HEK293 (cell line): ENCODE data around the gene DAO.

ENCODE experiments used
- IKZF3 ChIP-seq: fragments of 450-650 bp; IDR thresholded peaks from 2 replicates; pipeline ENCODE4 v1.5.0; 2018; ENCODE audit warnings: missing biosample characterization, mild to moderate bottlenecking, missing genetic modification characterization, moderate library complexity
- KLF1 ChIP-seq: fragments of 450-650 bp; formaldehyde crosslinking; IDR thresholded peaks from 2 replicates; pipeline ENCODE4 v1.5.1; 2016; ENCODE audit warnings: missing biosample characterization, missing genetic modification characterization
- PRDM10 ChIP-seq: fragments of 450-650 bp; formaldehyde crosslinking; IDR thresholded peaks from 2 replicates; pipeline ENCODE4 v1.5.1; 2016; ENCODE audit warnings: missing biosample characterization, missing genetic modification characterization
- ZBTB26 ChIP-seq: fragments of 450-650 bp; formaldehyde crosslinking; optimal IDR thresholded peaks from 2 replicates; pipeline ENCODE3; 2016; ENCODE audit warnings: missing biosample characterization, mild to moderate bottlenecking, missing genetic modification characterization
- ZBTB6 ChIP-seq: fragments of 450-650 bp; formaldehyde crosslinking; IDR thresholded peaks from 2 replicates; pipeline ENCODE4 v1.5.1; 2017; ENCODE audit warnings: missing biosample characterization, missing genetic modification characterization
- ZBTB8A ChIP-seq: fragments of 450-650 bp; formaldehyde crosslinking; IDR thresholded peaks from 2 replicates; pipeline ENCODE4 v1.5.1; 2016; ENCODE audit warnings: missing biosample characterization, missing genetic modification characterization
- ZEB2 ChIP-seq: fragments of 450-650 bp; formaldehyde crosslinking; IDR thresholded peaks from 2 replicates; pipeline ENCODE4 v1.5.1; 2016; ENCODE audit warnings: missing biosample characterization, missing genetic modification characterization
- ZFHX2 ChIP-seq: fragments of 450-650 bp; formaldehyde crosslinking; conservative IDR thresholded peaks from 2 replicates; pipeline ENCODE4 v1.5.1; 2016; ENCODE audit warnings: missing biosample characterization, missing genetic modification characterization
- ZFP37 ChIP-seq: fragments of 450-650 bp; formaldehyde crosslinking; IDR thresholded peaks from 2 replicates; pipeline ENCODE4 v1.5.1; 2016; ENCODE audit warnings: missing biosample characterization, missing genetic modification characterization
- ZFP41 ChIP-seq: fragments of 450-650 bp; formaldehyde crosslinking; IDR thresholded peaks from 2 replicates; pipeline ENCODE4 v1.5.1; 2016; ENCODE audit warnings: missing biosample characterization, missing genetic modification characterization, borderline replicate concordance
- ZNF148 ChIP-seq: fragments of 450-650 bp; formaldehyde crosslinking; IDR thresholded peaks from 2 replicates; pipeline ENCODE4 v1.5.0; 2017; ENCODE audit warnings: missing biosample characterization, missing genetic modification characterization, borderline replicate concordance
- ZNF184 ChIP-seq: fragments of 450-650 bp; IDR thresholded peaks from 2 replicates; pipeline ENCODE4 v1.5.1; 2018; ENCODE audit warnings: missing biosample characterization, mild to moderate bottlenecking, missing genetic modification characterization
- ZNF202 ChIP-seq: fragments of 450-650 bp; formaldehyde crosslinking; IDR thresholded peaks from 2 replicates; pipeline ENCODE4 v1.5.1; 2016; ENCODE audit warnings: missing biosample characterization, missing genetic modification characterization, borderline replicate concordance
- ZNF324 ChIP-seq: fragments of 450-650 bp; formaldehyde crosslinking; IDR thresholded peaks from 2 replicates; pipeline ENCODE4 v1.5.1; 2016; ENCODE audit warnings: missing biosample characterization, missing genetic modification characterization
- ZNF391 ChIP-seq: fragments of 450-650 bp; formaldehyde crosslinking; IDR thresholded peaks from 2 replicates; pipeline ENCODE4 v1.5.1; 2016; ENCODE audit warnings: low read depth, missing biosample characterization, missing genetic modification characterization, borderline replicate concordance
- ZNF398 ChIP-seq: fragments of 450-650 bp; formaldehyde crosslinking; IDR thresholded peaks from 2 replicates; pipeline ENCODE4 v1.5.1; 2017; ENCODE audit warnings: missing biosample characterization, missing genetic modification characterization
- ZNF416 ChIP-seq: fragments of 450-650 bp; formaldehyde crosslinking; IDR thresholded peaks from 2 replicates; pipeline ENCODE4 v1.5.1; 2016; ENCODE audit warnings: missing biosample characterization, missing genetic modification characterization
- ZNF449 ChIP-seq: fragments of 450-650 bp; formaldehyde crosslinking; IDR thresholded peaks from 2 replicates; pipeline ENCODE4 v1.5.1; 2017; ENCODE audit warnings: missing biosample characterization, mild to moderate bottlenecking, missing genetic modification characterization, moderate library complexity
- ZNF580 ChIP-seq: fragments of 450-650 bp; formaldehyde crosslinking; IDR thresholded peaks from 2 replicates; pipeline ENCODE4 v1.5.1; 2016; ENCODE audit warnings: missing biosample characterization, missing genetic modification characterization
- ZNF585B ChIP-seq: fragments of 450-650 bp; formaldehyde crosslinking; IDR thresholded peaks from 2 replicates; pipeline ENCODE4 v1.5.1; 2016; ENCODE audit warnings: missing biosample characterization, missing genetic modification characterization
- ZNF600 ChIP-seq: fragments of 450-650 bp; formaldehyde crosslinking; IDR thresholded peaks from 2 replicates; pipeline ENCODE4 v1.5.1; 2016; ENCODE audit warnings: missing biosample characterization, missing genetic modification characterization
- ZNF623 ChIP-seq: fragments of 450-650 bp; formaldehyde crosslinking; IDR thresholded peaks from 2 replicates; pipeline ENCODE4 v1.5.1; 2016; ENCODE audit warnings: missing biosample characterization, missing genetic modification characterization
- ZNF747 ChIP-seq: fragments of 450-650 bp; formaldehyde crosslinking; IDR thresholded peaks from 2 replicates; pipeline ENCODE4 v1.5.1; 2016; ENCODE audit warnings: missing biosample characterization, missing genetic modification characterization
- ZNF777 ChIP-seq: fragments of 450-650 bp; formaldehyde crosslinking; IDR thresholded peaks from 2 replicates; pipeline ENCODE4 v1.5.1; 2017; ENCODE audit warnings: missing biosample characterization, missing genetic modification characterization, borderline replicate concordance
- ZSCAN30 ChIP-seq: fragments of 450-650 bp; IDR thresholded peaks from 2 replicates; pipeline ENCODE4 v1.5.1; 2018; ENCODE audit warnings: missing biosample characterization, mild to moderate bottlenecking, missing genetic modification characterization, moderate library complexity

The DAO gene

GRCh38 chr12:108838194-108839017, 41.5 kb upstream of the DAO start (continued):
- TF ChIP-seq ZFP41 (tag by site-specific recombination) (no peak), ZSCAN30 (tag by site-specific recombination) (no peak), ZNF580 (tag by site-specific recombination) (no peak), ZNF777 (tag by site-specific recombination) (no peak), ZBTB26 (tag by site-specific recombination) (peak; percentile 35), KLF1 (tag by site-specific recombination) (no peak), ZFHX2 (0 out of 2 replicates have a peak, but pooled peaks have one; percentile 23), ZBTB8A (tag by site-specific recombination) (peak; percentile 91), ZNF202 (no peak), ZBTB6 (tag by site-specific recombination) (no peak), ZNF391 (peak; percentile 45; the same call in 1 of the 2 replicates), IKZF3 (tag by site-specific recombination) (peak; percentile 59; the same call in 1 of the 2 replicates), ZNF184 (tag by site-specific recombination) (peak; percentile 50; the same call in 1 of the 2 replicates), ZEB2 (tag by site-specific recombination) (peak; percentile 76), ZNF600 (tag by site-specific recombination) (peak; percentile 96), ZNF398 (no peak), ZNF324 (peak; percentile 35; the same call in 1 of the 2 replicates), ZNF148 (tag by site-specific recombination) (no peak), ZNF449 (tag by site-specific recombination) (0 out of 2 replicates have a peak, but pooled peaks have one; percentile 26), ZNF585B (no peak), ZNF416 (tag by site-specific recombination) (no peak), ZNF623 (0 out of 2 replicates have a peak, but pooled peaks have one; percentile 12), PRDM10 (tag by site-specific recombination) (peak; percentile 49), ZNF747 (tag by site-specific recombination) (no peak), ZFP37 (tag by site-specific recombination) (peak; percentile 94)
